ENCODE data around the gene DPF1. TPM values are rescaled to one million over a fixed set of nuclear protein-coding genes. Genes with fewer than 3 reads are reported as not detected.

DPF1 gene
- total and polyA plus RNA-seq, 10 of the 15 experiments (the other 5 are each of a cell fraction or from before 2014, with no cell fraction given) = 0.11 to 4.3 (median 2.4) TPM

- no peaks in the 10 kb centered on the region for H3K79me2 ChIP-seq (ENCODE audit: control insufficient read depth, insufficient read depth, low read length)
- RAD21 ChIA-PET (ENCODE audit: unreplicated experiment) = no interaction called here
- no TSS peak for BruUV-seq (replicated peaks)
- no peak for FAIRE-seq
- H3K27me3 ChIP-seq (replicated peaks in 1 of 2; ENCODE audit: control insufficient read depth in 2 of 2, insufficient read depth in 2 of 2, low read length in 1 of 2) = peaks cover 6 to 8% of the 10 kb centered on the region in 2 experiments; a peak in 3 of 4 replicates
- SMC1A ChIA-PET (ENCODE audit: uncharacterized antibody, unreplicated experiment) = interaction anchor here (1.3 kb wide), 1 partner anchor 99 kb away, joined by 3 read pairs; no protein-coding TSS in a partner anchor
- no peak overlapping the region for H3K27ac ChIP-seq (ENCODE audit: control insufficient read depth, insufficient read depth)
- no peaks in the 10 kb centered on the region for H3K9me3 ChIP-seq (replicated peaks; ENCODE audit: control insufficient read depth, insufficient read depth, low read length)
- POLR2A ChIA-PET = no interaction called here
- H3K4me3 ChIP-seq = no peak overlapping the region
- in situ Hi-C loops (cut with MboI) (loop anchor here (5.0 kb wide), 1 partner anchor 330 kb away; no protein-coding TSS in a partner anchor), intact Hi-C loops (cut with micrococcal nuclease; ENCODE audit: unreplicated experiment) (loop anchor here (5.0 kb wide), 1 partner anchor 155 kb away; the partner anchor contains the start of genes GGN and SPRED3)
- no peak for ATAC-seq
- DNase-seq (ENCODE audit: low read depth, low spot score) = no peak
- WGBS (ENCODE audit: insufficient coverage, insufficient replicate concordance, low lambda C conversion rate, missing lambda C conversion rate) = 59% methylated on average over 7 of the region's 7 CpGs
- no peaks in the 10 kb centered on the region for H3K4me1 ChIP-seq (ENCODE audit: control insufficient read depth, insufficient read depth, low read length)
- H2AFZ ChIP-seq (ENCODE audit: control insufficient read depth, low read depth, low read length) = no peak overlapping the region
- CTCF ChIA-PET = interaction anchor here (0.7 to 3.2 kb wide), 4 partner anchors 8 to 621 kb away, joined by 3 to 13 read pairs (median 7); no protein-coding TSS in a partner anchor
- no peaks in the 10 kb centered on the region for H4K20me1 ChIP-seq (ENCODE audit: control insufficient read depth, insufficient read depth)
- H3K36me3 ChIP-seq (ENCODE audit: control insufficient read depth in 2 of 2, insufficient read depth in 2 of 2, low read length in 1 of 2) = no peaks in the 10 kb centered on the region
- no peak overlapping the region for H3K4me2 ChIP-seq (ENCODE audit: control insufficient read depth, insufficient read depth)
- H3K9ac ChIP-seq (ENCODE audit: control insufficient read depth, insufficient read depth, low read length) = no peak overlapping the region
- TF ChIP-seq MAX (IDR thresholded peaks at IDR 0.05; ENCODE audit: low read depth, low read length) (no peak), E4F1 (IDR thresholded peaks at IDR 0.05; ENCODE audit: borderline replicate concordance, partially characterized antibody) (no peak), CHD4 (IDR thresholded peaks at IDR 0.05) (no peak), PBX3 (IDR thresholded peaks at IDR 0.05; ENCODE audit: insufficient replicate concordance, low read depth, low read length) (no peak), ZNF687 (IDR thresholded peaks at IDR 0.05) (no peak), DPF2 (IDR thresholded peaks at IDR 0.05) (no peak), USF2 (IDR thresholded peaks at IDR 0.05; ENCODE audit: borderline replicate concordance, low read depth, low read length) (no peak), ZBTB40 (IDR thresholded peaks at IDR 0.05; ENCODE audit: borderline replicate concordance) (no peak), IKZF1 (conservative IDR thresholded peaks at IDR 0.05) (no peak), IRF4 (IDR thresholded peaks at IDR 0.05; ENCODE audit: low read depth, low read length) (no peak)
Measured at GRCh38 chr19:38231918-38232317, 7.9 kb upstream of the DPF1 start.
